Endothelial cell of umbilical vein (primary cell): ENCODE results near the gene LZTS2. TPM values are rescaled to one million over a fixed set of nuclear protein-coding genes. Genes with fewer than 3 reads are reported as not detected.

ENCODE experiments used
- BruUV-seq: library from RNA; stranded (reverse); fragments of 400-500 nt; replicated peaks from 2 replicates; lab custom pipeline; 2021; lab: Mats Ljungman, UMichigan
- CTCF ChIA-PET: fragments of 300-600, 350-600 bp; sonication (Branson Sonifier 250); formaldehyde crosslinking; loops from one replicate; lab custom pipeline; 2021; ENCODE audit warnings: antibody characterized with exemption, inconsistent platforms; lab: Charles Lee
- POLR2A ChIA-PET: fragments of 300-600, 350-600 bp; sonication (Branson Sonifier 250); formaldehyde crosslinking; loops from one replicate; lab custom pipeline; 2021; ENCODE audit warnings: antibody characterized with exemption, inconsistent platforms; lab: Charles Lee
- DNase-seq: peaks from one replicate; pipeline ENCODE4 v3.0.0-alpha.2; 2011; ENCODE audit warnings: low read depth, low spot score
- FAIRE-seq: peaks from 2 replicates; lab custom pipeline; 2011; peaks lifted over from hg19 to GRCh38; lab: Jason Lieb, UNC
- H2AFZ ChIP-seq: 2 replicates; pipeline ENCODE4 v1.6.0; 2012; ENCODE audit warnings: low read depth, low read length, control low read depth, inconsistent platforms
- H3K27ac ChIP-seq: 2 replicates; pipeline ENCODE4 v1.5.1; 2011; ENCODE audit warnings: low read depth, mild to moderate bottlenecking, control low read depth, low read length, moderate library complexity; ENCODE audit not compliant: insufficient read depth
- H3K27me3 ChIP-seq, 2 experiments: 2 replicates each; pipeline versions ENCODE4 v1.6.0 to v1.6.1; 2011; ENCODE audit warnings: low read length in 2 of 2, mixed read lengths in 1 of 2; ENCODE audit not compliant: control insufficient read depth in 2 of 2, insufficient read depth in 2 of 2
- H3K36me3 ChIP-seq, 2 experiments: 2 replicates in 1 of 2; 3 replicates in 1 of 2; pipeline ENCODE4 v1.5.1; 2011; ENCODE audit warnings: low read length in 2 of 2, mild to moderate bottlenecking in 1 of 2, moderate library complexity in 1 of 2; ENCODE audit not compliant: control insufficient read depth in 2 of 2, insufficient read depth in 2 of 2; ENCODE audit errors: extremely low read depth in 1 of 2
- H3K4me1 ChIP-seq: 3 replicates; pipeline ENCODE4 v1.5.1; 2011; ENCODE audit warnings: mild to moderate bottlenecking, low read length; ENCODE audit not compliant: control insufficient read depth, insufficient read depth; ENCODE audit errors: extremely low read depth
- H3K4me2 ChIP-seq: 2 replicates; pipeline ENCODE4 v1.6.1; 2011; ENCODE audit warnings: low read length, control low read depth, mixed read lengths; ENCODE audit not compliant: insufficient read depth
- H3K4me3 ChIP-seq, 3 experiments: fragments of 200-600 bp in 1 of 3; sonication (generic), shearing (Covaris generic) in 1 of 3; replicated peaks in 1 of 3; 2 replicates each; pipeline ENCODE4 v1.5.1; 2011 to 2016; ENCODE audit warnings: control low read depth in 3 of 3, low read length in 3 of 3, mild to moderate bottlenecking in 2 of 3, inconsistent platforms in 1 of 3, low read depth in 1 of 3, moderate library complexity in 1 of 3; ENCODE audit not compliant: insufficient read depth in 1 of 3
- H3K79me2 ChIP-seq: 2 replicates; pipeline ENCODE4 v1.6.0; 2012; ENCODE audit warnings: low read length, inconsistent platforms; ENCODE audit not compliant: control insufficient read depth, insufficient read depth
- H3K9ac ChIP-seq: replicated peaks from 2 replicates; pipeline ENCODE3; 2011; ENCODE audit warnings: low read length, control low read depth; ENCODE audit not compliant: insufficient read depth; ENCODE audit errors: extremely low read depth
- H3K9me1 ChIP-seq: replicated peaks from 3 replicates; pipeline ENCODE4 v1.6.0; 2011; ENCODE audit warnings: mild to moderate bottlenecking, low read length; ENCODE audit not compliant: control insufficient read depth, insufficient read depth; ENCODE audit errors: extremely low read depth
- H3K9me3 ChIP-seq: replicated peaks from 2 replicates; pipeline ENCODE4 v1.5.1; 2012; ENCODE audit warnings: low read length, inconsistent platforms; ENCODE audit not compliant: control insufficient read depth, insufficient read depth
- H4K20me1 ChIP-seq: replicated peaks from 2 replicates; pipeline ENCODE3; 2011; ENCODE audit warnings: mild to moderate bottlenecking, low read length; ENCODE audit not compliant: control insufficient read depth, insufficient read depth; ENCODE audit errors: extremely low read depth
- CTCF ChIP-seq, 2 donors: IDR thresholded peaks; 1 replicate in 1 of 2; 2 replicates in 1 of 2; pipeline ENCODE4 v1.5.1; 2011; ENCODE audit warnings: low read length in 2 of 2, mild to moderate bottlenecking in 2 of 2, moderate library complexity in 2 of 2, control low read depth in 1 of 2, inconsistent platforms in 1 of 2, low read depth in 1 of 2; ENCODE audit not compliant: insufficient read depth in 1 of 2; ENCODE audit errors: extremely low read depth in 1 of 2
- EZH2 ChIP-seq: IDR thresholded peaks from 2 replicates; pipeline ENCODE4 v1.6.1; 2012; ENCODE audit warnings: borderline replicate concordance, low read depth, mild to moderate bottlenecking, moderate library complexity, low read length, inconsistent platforms; ENCODE audit not compliant: severe bottlenecking
- FOS ChIP-seq: IDR thresholded peaks from 2 replicates; pipeline ENCODE4 v1.6.1; 2011; ENCODE audit warnings: mild to moderate bottlenecking, low read length, moderate library complexity, borderline replicate concordance; ENCODE audit not compliant: insufficient read depth
- GATA2 ChIP-seq: IDR thresholded peaks from 2 replicates; pipeline ENCODE4 v1.7.0; 2011; ENCODE audit warnings: low read depth, mild to moderate bottlenecking, moderate library complexity, mixed read lengths, low read length; ENCODE audit not compliant: insufficient read length, insufficient read depth
- JUN ChIP-seq: IDR thresholded peaks from 2 replicates; pipeline ENCODE4 v1.6.1; 2011; ENCODE audit warnings: borderline replicate concordance, low read depth; ENCODE audit not compliant: insufficient read length, insufficient read depth
- MAX ChIP-seq: IDR thresholded peaks from 2 replicates; pipeline ENCODE4 v1.6.1; 2011; ENCODE audit not compliant: insufficient read depth, insufficient read length
- MYC ChIP-seq: IDR thresholded peaks from one replicate; pipeline ENCODE4 v1.6.1; 2011; ENCODE audit warnings: mild to moderate bottlenecking, low read depth, low read length
- POLR2A ChIP-seq: IDR thresholded peaks from 2 replicates; pipeline ENCODE4 v1.6.1; 2012; ENCODE audit warnings: low read depth, mild to moderate bottlenecking, control low read depth, low read length
- POLR2AphosphoS5 ChIP-seq: IDR thresholded peaks from 2 replicates; pipeline ENCODE4 v1.6.1; 2012; ENCODE audit warnings: low read depth, mild to moderate bottlenecking, control low read depth, low read length, moderate library complexity; ENCODE audit not compliant: insufficient read depth
- dilution Hi-C: fragments of 300-500 bp; cut with MboI; formaldehyde crosslinking; loops from one replicate; pipeline ENCODE4 v1.15.0; 2019; ENCODE audit warnings: low sequenced_read_pairs; ENCODE audit not compliant: extremely low pct_ligation_motif_present
- intact Hi-C: fragments of 100-400 bp; cut with micrococcal nuclease; formaldehyde crosslinking; loops from one replicate; pipeline ENCODE4 v1.10.0; 2022
- polyA plus RNA-seq, 4 experiments: library from polyadenylated mRNA; depleted of rRNA in 3 of 4; stranded (reverse) in 3 of 4; unstranded in 1 of 4; fragments of >200 nt; gene quantifications; 2 replicates each; pipeline versions ENCODE4 v1.2.1 to v1.2.3, GENCODE V29; 2011 to 2012; ENCODE audit warnings: missing spikeins in 1 of 4
- total RNA-seq: library from RNA; stranded (reverse); gene quantifications from 2 replicates; pipeline ENCODE4 v1.2.3, GENCODE V29; 2021

The LZTS2 gene
- total and polyA plus RNA-seq, 2 donors (not counting 3 experiments of a cell fraction or from before 2014, with no cell fraction given) = 70.8 to 79.5 TPM

DNA sequence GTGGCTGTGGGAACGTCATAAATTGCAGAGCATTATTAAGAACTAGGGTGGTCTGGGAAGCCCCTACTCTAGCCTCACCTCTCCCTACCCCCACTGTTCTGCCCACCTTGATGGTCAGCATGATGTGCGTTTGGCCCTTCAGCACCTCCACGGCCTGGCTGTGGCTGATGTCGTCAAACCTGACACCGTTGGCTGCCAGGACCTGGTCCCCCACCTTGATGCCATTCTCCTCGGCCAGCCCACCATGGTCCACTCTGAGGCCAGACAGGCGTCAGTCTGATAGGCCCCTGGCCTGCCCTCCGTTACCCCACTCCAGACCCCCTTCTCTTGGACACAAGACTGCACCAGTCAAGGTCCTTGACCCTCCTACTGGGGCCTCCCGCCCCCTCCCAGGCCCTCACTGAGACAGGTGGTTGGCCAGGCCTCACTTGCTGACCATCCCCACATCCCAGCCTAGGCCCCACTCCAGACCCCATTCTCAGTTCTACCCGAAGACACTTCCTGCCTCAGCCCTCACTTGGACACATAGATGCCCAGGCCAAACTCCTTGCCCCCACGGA, 22.2 kb downstream of the LZTS2 start:
- no peak overlapping the region for H3K4me3 ChIP-seq
- FAIRE-seq = no peak
- no peaks in the 10 kb centered on the region for H4K20me1 ChIP-seq
- ChIA-PET POLR2A (no interaction called here), CTCF (interaction anchor here (1.0 kb wide), 1 partner anchor 19 kb away, joined by 4 read pairs; no protein-coding TSS in a partner anchor)
- no peaks in the 10 kb centered on the region for H3K36me3 ChIP-seq
- dilution Hi-C loops = no loop called here
- DNase-seq = no peak
- H3K27ac ChIP-seq = no peak overlapping the region
- TF ChIP-seq FOS = no peak
- TF ChIP-seq MYC = no peak
- TF ChIP-seq EZH2 = no peak
- TF ChIP-seq GATA2 = no peak
- TF ChIP-seq MAX = no peak
- TF ChIP-seq POLR2AphosphoS5 = no peak
- TF ChIP-seq CTCF (IDR thresholded peaks at IDR 0.05; ENCODE audit: extremely low read depth in 1 of 2, insufficient read depth in 1 of 2, low read depth in 1 of 2, low read length in 2 of 2) = no peak
- no peak for TF ChIP-seq POLR2A
- no peak for TF ChIP-seq JUN
- H3K4me2 ChIP-seq = no peak overlapping the region
- intact Hi-C loops = no loop called here
- H3K9me3 ChIP-seq = no peaks in the 10 kb centered on the region
- BruUV-seq = no TSS peak
- no peaks in the 10 kb centered on the region for H3K27me3 ChIP-seq
- H3K9me1 ChIP-seq = no peaks in the 10 kb centered on the region
- no peak overlapping the region for H3K9ac ChIP-seq
- H2AFZ ChIP-seq = no peak overlapping the region
- no peaks in the 10 kb centered on the region for H3K4me1 ChIP-seq
- no peaks in the 10 kb centered on the region for H3K79me2 ChIP-seq
